IMR-90 (cell line): ENCODE results near the gene MAP1LC3B. TPM values are rescaled to one million over a fixed set of nuclear protein-coding genes. Genes with fewer than 3 reads are reported as not detected.

Experiments
- ATAC-seq: fragments of 200-7000 bp; cut with Tn5 transposase; 2 replicates; pipeline ENCODE4 v1.9.1; 2020; ENCODE audit warnings: low read depth, mild to moderate bottlenecking, moderate library complexity
- BruUV-seq: library from RNA; stranded (reverse); fragments of 400-500 nt; replicated peaks from 2 replicates; lab custom pipeline; 2021; lab: Mats Ljungman, UMichigan
- CTCF ChIA-PET: fragments of 300-600 bp; formaldehyde crosslinking; extraction: SDS; loops from one replicate; lab custom pipeline; 2021; ENCODE audit warnings: antibody characterized with exemption; lab: Yijun Ruan, JAX
- POLR2A ChIA-PET: fragments of 300-600 bp; sonication (Branson Sonifier 250); formaldehyde crosslinking; loops from one replicate; lab custom pipeline; 2022; ENCODE audit warnings: antibody characterized with exemption; ENCODE audit not compliant: unreplicated experiment; lab: Charles Lee
- DNase-seq: peaks from one replicate; pipeline ENCODE4 v3.0.0; 2013
- H2AFZ ChIP-seq: replicated peaks from 2 replicates; pipeline ENCODE3; 2013; ENCODE audit warnings: low read length, mild to moderate bottlenecking; ENCODE audit not compliant: poor library complexity
- H2AK5ac ChIP-seq: 2 replicates; pipeline ENCODE4 v1.6.1; 2013; ENCODE audit warnings: low read depth, low read length, inconsistent platforms
- H2AK9ac ChIP-seq: replicated peaks from 2 replicates; pipeline ENCODE3; 2013; ENCODE audit warnings: mild to moderate bottlenecking, low read depth, low read length, moderate library complexity; ENCODE audit not compliant: poor library complexity
- H2BK120ac ChIP-seq: 2 replicates; pipeline ENCODE4 v1.6.1; 2013; ENCODE audit warnings: low read depth, low read length, inconsistent platforms
- H2BK15ac ChIP-seq: 3 replicates; pipeline ENCODE4 v1.6.1; 2013; ENCODE audit warnings: low read depth, low read length, inconsistent platforms
- H2BK20ac ChIP-seq: 2 replicates; pipeline ENCODE4 v1.6.1; 2013; ENCODE audit warnings: low read depth, mild to moderate bottlenecking, inconsistent platforms, low read length, moderate library complexity
- H2BK5ac ChIP-seq: 2 replicates; pipeline ENCODE4 v1.6.1; 2013; ENCODE audit warnings: mild to moderate bottlenecking, low read depth, low read length, inconsistent platforms; ENCODE audit not compliant: poor library complexity, severe bottlenecking
- H3K14ac ChIP-seq: replicated peaks from 2 replicates; pipeline ENCODE4 v1.6.1; 2013; ENCODE audit warnings: low read depth, low read length, inconsistent platforms
- H3K18ac ChIP-seq: 2 replicates; pipeline ENCODE4 v1.6.1; 2013; ENCODE audit warnings: low read depth, low read length, control low read depth
- H3K23ac ChIP-seq: 2 replicates; pipeline ENCODE4 v1.6.1; 2013; ENCODE audit warnings: low read depth, low read length, inconsistent platforms
- H3K27ac ChIP-seq: 2 replicates; pipeline ENCODE4 v1.5.1; 2013; ENCODE audit warnings: mild to moderate bottlenecking, control low read depth, low read length; ENCODE audit not compliant: insufficient read depth
- H3K27me3 ChIP-seq: 2 replicates; pipeline ENCODE4 v1.6.1; 2013; ENCODE audit warnings: low read length; ENCODE audit not compliant: control insufficient read depth, insufficient read depth
- H3K36me3 ChIP-seq: 2 replicates; pipeline ENCODE4 v1.6.1; 2013; ENCODE audit warnings: low read length, mixed read lengths; ENCODE audit not compliant: control insufficient read depth, insufficient read depth
- H3K4ac ChIP-seq: 2 replicates; pipeline ENCODE4 v1.6.1; 2013; ENCODE audit warnings: low read depth, low read length, inconsistent platforms
- H3K4me1 ChIP-seq: 2 replicates; pipeline ENCODE4 v1.6.1; 2013; ENCODE audit warnings: low read length, mixed read lengths; ENCODE audit not compliant: control insufficient read depth, insufficient read depth
- H3K4me2 ChIP-seq: 2 replicates; pipeline ENCODE4 v1.6.1; 2013; ENCODE audit warnings: low read depth, mild to moderate bottlenecking, control low read depth, low read length, moderate library complexity
- H3K4me3 ChIP-seq: 2 replicates; pipeline ENCODE4 v1.5.1; 2013; ENCODE audit warnings: low read depth, mild to moderate bottlenecking, control low read depth, low read length, moderate library complexity; ENCODE audit not compliant: insufficient read depth
- H3K56ac ChIP-seq: 2 replicates; pipeline ENCODE4 v1.6.1; 2013; ENCODE audit warnings: low read length, inconsistent platforms; ENCODE audit not compliant: insufficient read depth; ENCODE audit errors: extremely low read depth
- H3K79me1 ChIP-seq, 2 experiments: 2 replicates each; pipeline ENCODE4 v1.6.1; 2013; ENCODE audit warnings: low read length in 2 of 2, inconsistent platforms in 1 of 2, low read depth in 1 of 2
- H3K9ac ChIP-seq: 2 replicates; pipeline ENCODE4 v1.6.1; 2013; ENCODE audit warnings: low read depth, low read length, control low read depth
- H3K9me1 ChIP-seq: 2 replicates; pipeline ENCODE4 v1.6.1; 2013; ENCODE audit warnings: low read length, inconsistent platforms; ENCODE audit not compliant: insufficient read depth
- H3K9me3 ChIP-seq: 2 replicates; pipeline ENCODE4 v1.6.1; 2013; ENCODE audit warnings: low read length; ENCODE audit not compliant: control insufficient read depth, insufficient read depth
- H4K20me1 ChIP-seq: 2 replicates; pipeline ENCODE4 v1.6.1; 2013; ENCODE audit warnings: low read length, inconsistent platforms; ENCODE audit not compliant: insufficient read depth
- H4K5ac ChIP-seq: 2 replicates; pipeline ENCODE4 v1.6.1; 2013; ENCODE audit warnings: mild to moderate bottlenecking, low read depth, low read length, control low read depth
- H4K8ac ChIP-seq, 2 experiments: 2 replicates each; pipeline ENCODE4 v1.6.1; 2013; ENCODE audit warnings: low read depth in 2 of 2, low read length in 2 of 2, control low read depth in 1 of 2, inconsistent platforms in 1 of 2
- H4K91ac ChIP-seq: 2 replicates; pipeline ENCODE4 v1.6.1; 2013; ENCODE audit warnings: low read depth, low read length, inconsistent platforms; ENCODE audit not compliant: insufficient read depth
- BHLHE40 ChIP-seq: fragments of 150-350 bp; IDR thresholded peaks from 2 replicates; pipeline ENCODE4 v1.6.1; 2016; ENCODE audit warnings: mild to moderate bottlenecking, low read depth, low read length
- MAZ ChIP-seq: IDR thresholded peaks from 2 replicates; pipeline ENCODE4 v1.6.1; 2012; ENCODE audit warnings: low read depth, mild to moderate bottlenecking, low read length, improper control_type of control experiment, moderate library complexity, borderline replicate concordance
- NFE2L2 ChIP-seq: fragments of 150-350 bp; IDR thresholded peaks from 2 replicates; pipeline ENCODE4 v1.6.1; 2016; ENCODE audit warnings: low read depth, mild to moderate bottlenecking, low read length
- SMC3 ChIP-seq: fragments of 150-350 bp; IDR thresholded peaks from 2 replicates; pipeline ENCODE4 v1.6.1; 2016; ENCODE audit warnings: low read depth, mild to moderate bottlenecking, antibody characterized with exemption, low read length, moderate library complexity
- USF2 ChIP-seq: fragments of 150-350 bp; IDR thresholded peaks from 2 replicates; pipeline ENCODE4 v1.6.1; 2017; ENCODE audit warnings: mild to moderate bottlenecking, antibody characterized with exemption, low read length, low read depth
- WGBS, 2 experiments: methylation state at CpG; one replicate each; pipeline versions ENCODE4 v1.1.5 to v1.1.7; 2013; ENCODE audit warnings: missing lambda C conversion rate in 2 of 2; ENCODE audit not compliant: insufficient read length in 1 of 2; ENCODE audit errors: extremely low coverage in 2 of 2; 5-methylcytosine and 5-hydroxymethylcytosine counted together
- dilution Hi-C: fragments of 300-500 bp; cut with HindIII; formaldehyde crosslinking; loops from one replicate; pipeline ENCODE4 v1.14.3; 2018; ENCODE audit warnings: low sequenced_read_pairs; ENCODE audit not compliant: unreplicated experiment
- in situ Hi-C: fragments of 300-500 bp; cut with MboI; formaldehyde crosslinking; loops from 3 replicates; pipeline ENCODE4 v1.14.3; 2019; ENCODE audit warnings: low sequenced_read_pairs, inconsistent platforms, mixed read lengths
- intact Hi-C: fragments of 100-400 bp; cut with micrococcal nuclease; formaldehyde crosslinking; loops from 2 replicates; pipeline ENCODE4 v1.10.0; 2022
- polyA plus RNA-seq, 3 experiments: library from polyadenylated mRNA; depleted of rRNA; stranded (reverse); fragments of >200 nt; gene quantifications; 2 replicates each; pipeline ENCODE4 v1.2.3, GENCODE V29; 2012; ENCODE audit warnings: low replicate concordance in 1 of 3
- total RNA-seq: library from RNA; depleted of rRNA; stranded (reverse); fragments of >200 nt; gene quantifications from 2 replicates; pipeline ENCODE4 v1.2.3, GENCODE V29; 2012

The MAP1LC3B gene
- total and polyA plus RNA-seq, 2 of the 4 experiments (the other 2 are of a cell fraction): 23.5 to 57.7 TPM

- Histone ChIP-seq H3K14ac (no peak overlapping the region), H2BK20ac (no peak overlapping the region), H4K8ac (no peak overlapping the region), H3K36me3 (peaks cover 50% of the 10 kb centered on the region), H3K27ac (no peak overlapping the region), H2AFZ (no peak overlapping the region), H3K9me1 (no peaks in the 10 kb centered on the region; the same call in 1 of the 2 replicates), H2BK5ac (no peak overlapping the region), H4K20me1 (peaks cover 6% of the 10 kb centered on the region), H3K79me1 (peaks cover 0 to 10% of the 10 kb centered on the region in 2 experiments; a peak in 2 of 4 replicates), H4K91ac (no peak overlapping the region), H2AK9ac (no peak overlapping the region), H3K4ac (no peak overlapping the region), H3K9ac (no peak overlapping the region), H3K56ac (no peak overlapping the region), H4K5ac (no peak overlapping the region), H2AK5ac (no peak overlapping the region), H2BK120ac (no peak overlapping the region), H3K4me2 (no peak overlapping the region), H3K18ac (no peak overlapping the region), H3K4me3 (no peak overlapping the region), H2BK15ac (no peak overlapping the region), H3K23ac (no peak overlapping the region), H3K4me1 (no peaks in the 10 kb centered on the region), H3K9me3 (no peaks in the 10 kb centered on the region), H3K27me3 (no peaks in the 10 kb centered on the region)
- dilution Hi-C loops: no loop called here
- ATAC-seq: no peak
- intact Hi-C loops: loop anchor here (5.0 kb wide), 1 partner anchor 350 kb away; the partner anchor contains the start of gene KLHDC4
- 96% methylated on average over 10 of the region's 13 CpGs; no CpG with 5 or more reads in 1 of the 2 experiments for WGBS, 2 experiments
- no peak for DNase-seq
- ChIA-PET POLR2A (no interaction called here), CTCF (interaction anchor here (2.0 to 2.1 kb wide), 2 partner anchors 153 to 218 kb away, joined by 10 read pairs; no protein-coding TSS in a partner anchor)
- in situ Hi-C loops: loop anchor here (5.0 to 25.0 kb wide), 2 partner anchors 220 to 345 kb away; partner anchors contain the start of gene KLHDC4
- BruUV-seq: no TSS peak
- no peak for TF ChIP-seq USF2
- no peak for TF ChIP-seq MAZ
- TF ChIP-seq SMC3: no peak
- TF ChIP-seq BHLHE40: no peak
- TF ChIP-seq NFE2L2: no peak
Observed at GRCh38 chr16:87417528-87417910, 25.4 kb downstream of the MAP1LC3B start.
